Left ventricle myocardium superior (tissue), 1 donor: ENCODE results near the gene MYB. TPM values are rescaled to one million over a fixed set of nuclear protein-coding genes. Genes with fewer than 3 reads are reported as not detected.
"Not testable (repeated sequence)": the region's sequence is repeated elsewhere in the genome, so short reads cannot be mapped to it uniquely, and the experiment has no call there.

Experiments used
- ATAC-seq: fragments of 200-7000 bp; cut with Tn5 transposase; one replicate; pipeline ENCODE4 v1.9.1; 2020; ENCODE audit warnings: mild to moderate bottlenecking, moderate library complexity
- DNase-seq: peaks from one replicate; pipeline ENCODE4 v3.0.0-alpha.2; 2020
- intact Hi-C: fragments of 100-400 bp; cut with micrococcal nuclease; formaldehyde crosslinking; loops from one replicate; pipeline ENCODE4 v1.11.0; 2022
- total RNA-seq: library from RNA; stranded (reverse); fragmentation: NEBNext Ultra II Directional; extraction: Animal tissue kit (Norgen Biotek cat#: 25700); gene quantifications from one replicate; pipeline ENCODE4 v1.2.1, GENCODE V29; 2021
- donor health status: DM: no; HTN: yes; CAD: no; lungs with severe emphysema.

Gene MYB
- total RNA-seq, 1 donor from 2014 or later: 0.15 TPM

GRCh38 chr6:135234492-135234780, 53.3 kb downstream of the MYB start:
- intact Hi-C loops: no loop called here
- ATAC-seq: no peak
- no peak for DNase-seq

GRCh38 chr6:135235716-135236115, 54.6 kb downstream of the MYB start:
- intact Hi-C loops: no loop called here
- ATAC-seq (no peak), DNase-seq (no peak)

GRCh38 chr6:135236319-135236718, 55.2 kb downstream of the MYB start:
- DNase-seq (no peak), ATAC-seq (no peak)
- intact Hi-C loops: no loop called here

- ATAC-seq (no peak), DNase-seq (no peak)
- intact Hi-C loops: no loop called here
Measured at GRCh38 chr6:135236732-135237131, 55.6 kb downstream of the MYB start.

- no peak for ATAC-seq
- DNase-seq: no peak
- intact Hi-C loops: no loop called here
Measured at GRCh38 chr6:135240711-135241110, 59.6 kb downstream of the MYB start.

GRCh38 chr6:135243871-135244796, 63.0 kb downstream of the MYB start:
- intact Hi-C loops: no loop called here
- ATAC-seq (no peak), DNase-seq (no peak)

GRCh38 chr6:135244805-135245204, 63.7 kb downstream of the MYB start:
- no peak for ATAC-seq
- intact Hi-C loops: no loop called here
- DNase-seq: no peak

- intact Hi-C loops, ATAC-seq, DNase-seq: not testable (repeated sequence)
Measured at GRCh38 chr6:135246412-135247012, 65.4 kb downstream of the MYB start.

- ATAC-seq (no peak), DNase-seq (no peak)
Measured at GRCh38 chr6:135250234-135250633, 69.1 kb downstream of the MYB start.

GRCh38 chr6:135250751-135251497, 69.8 kb downstream of the MYB start:
- ATAC-seq: no peak

More at GRCh38 chr6:135250234-135250633, 69.1 kb downstream of the MYB start:
- intact Hi-C loops: no loop called here

GRCh38 chr6:135251498-135252441, 70.7 kb downstream of the MYB start:
- intact Hi-C loops: no loop called here
- no peak for ATAC-seq
- DNase-seq: no peak

More at GRCh38 chr6:135250751-135251497, 69.8 kb downstream of the MYB start:
- no peak for DNase-seq
- intact Hi-C loops: no loop called here

GRCh38 chr6:135254471-135254870, 73.4 kb downstream of the MYB start:
- intact Hi-C loops: no loop called here
- ATAC-seq (no peak), DNase-seq (no peak)

- DNase-seq (no peak), ATAC-seq (no peak)
- intact Hi-C loops: no loop called here
Measured at GRCh38 chr6:135256866-135257265, 75.8 kb downstream of the MYB start.

- DNase-seq: no peak
- intact Hi-C loops: no loop called here
Measured at GRCh38 chr6:135257631-135258405, 76.7 kb downstream of the MYB start.

GRCh38 chr6:135258970-135259369, 77.9 kb downstream of the MYB start:
- intact Hi-C loops: no loop called here

More at GRCh38 chr6:135257631-135258405, 76.7 kb downstream of the MYB start:
- ATAC-seq: no peak

GRCh38 chr6:135260612-135261011, 79.5 kb downstream of the MYB start:
- DNase-seq (no peak), ATAC-seq (no peak)
- intact Hi-C loops: no loop called here

More at GRCh38 chr6:135258970-135259369, 77.9 kb downstream of the MYB start:
- DNase-seq (no peak), ATAC-seq (no peak)

- DNase-seq: no peak
- ATAC-seq: no peak
- intact Hi-C loops: no loop called here
Measured at GRCh38 chr6:135261872-135262725, 81.0 kb downstream of the MYB start.
